Urothelium cell line (cell line): ENCODE results near the gene LPP.

ENCODE experiments used
- DNase-seq: peaks from one replicate; pipeline ENCODE4 v3.0.0; 2011; ENCODE audit warnings: low spot score, mixed read lengths
- FAIRE-seq: peaks from 2 replicates; lab custom pipeline; 2011; peaks lifted over from hg19 to GRCh38; lab: Jason Lieb, UNC

The LPP gene

GRCh38 chr3:188194332-188194731, 40.4 kb downstream of the LPP start:
- DNase-seq: no peak
- no peak for FAIRE-seq

GRCh38 chr3:188196232-188196990, 42.5 kb downstream of the LPP start:
- peak; percentile 14 for DNase-seq
- no peak for FAIRE-seq

GRCh38 chr3:188197388-188197847, 43.5 kb downstream of the LPP start:
- FAIRE-seq (no peak), DNase-seq (peak; percentile 6)

GRCh38 chr3:188198001-188198400, 44.0 kb downstream of the LPP start:
- no peak for FAIRE-seq

DNA sequence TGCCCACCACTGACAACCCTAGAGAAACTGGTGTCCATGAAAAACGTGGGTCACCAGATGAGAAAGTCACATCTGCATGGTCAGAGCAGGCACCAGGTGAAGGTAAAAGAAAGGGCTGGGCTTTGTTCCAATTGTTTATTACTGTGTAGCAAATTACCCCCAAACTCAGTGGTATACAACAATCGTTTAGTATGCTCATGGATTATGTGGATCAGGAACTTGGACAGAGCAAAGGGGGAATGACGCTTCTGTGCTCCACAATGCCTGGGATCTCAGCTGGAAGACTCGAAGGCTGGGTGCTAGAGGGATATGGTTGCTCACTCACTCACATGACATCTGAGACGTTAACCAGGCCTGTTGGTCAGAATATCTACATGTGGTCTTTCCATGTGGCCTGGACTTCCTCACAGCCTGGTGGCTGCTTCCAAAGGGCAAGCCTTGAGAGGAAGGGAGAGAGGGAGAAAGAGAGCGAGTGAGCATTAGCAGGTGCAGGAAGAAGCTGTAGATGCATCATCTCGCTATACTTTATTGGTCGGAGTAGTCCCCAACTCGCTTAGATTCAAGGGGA, 44.9 kb downstream of the LPP start:
- FAIRE-seq (no peak), DNase-seq (no peak)

More at GRCh38 chr3:188198001-188198400, 44.0 kb downstream of the LPP start:
- DNase-seq: no peak

DNA sequence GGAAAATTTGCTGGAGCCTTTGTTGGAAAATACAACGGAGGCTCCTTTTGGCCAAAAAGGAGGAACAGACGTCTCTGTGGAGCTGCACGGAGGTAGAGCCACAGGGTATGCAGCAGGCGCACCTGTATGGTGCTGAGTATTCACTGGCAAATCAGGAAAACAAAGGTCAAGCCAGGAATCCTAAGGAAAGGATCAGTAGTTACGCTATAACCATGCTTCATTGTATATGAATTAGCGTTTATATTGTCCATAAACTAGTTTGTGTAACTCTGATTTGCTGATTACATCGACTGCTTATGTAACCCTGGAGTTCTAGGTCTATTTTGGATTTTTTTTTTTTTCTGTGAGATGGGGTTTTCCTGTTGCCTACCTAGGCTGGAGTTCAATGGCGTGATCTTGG, 45.4 kb downstream of the LPP start:
- FAIRE-seq (no peak), DNase-seq (no peak)

DNA sequence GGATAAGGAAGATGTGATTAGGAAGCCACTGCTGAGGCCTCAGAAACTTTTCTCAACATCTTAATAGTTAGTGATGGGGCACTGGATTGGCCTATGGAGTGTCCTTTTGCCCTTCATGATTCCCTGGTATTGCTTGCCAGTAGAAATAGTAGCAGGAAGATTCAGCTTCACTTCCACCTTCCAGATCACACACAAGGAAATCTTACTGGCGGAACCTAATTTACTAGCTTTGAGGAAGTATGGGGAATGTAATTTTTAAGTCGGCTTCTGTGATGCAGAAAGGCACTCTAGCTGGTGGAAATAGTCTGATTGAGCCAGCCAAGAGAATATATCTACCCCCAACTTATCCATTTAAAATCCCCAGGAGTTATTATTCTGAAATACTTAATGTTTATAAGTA, 46.5 kb downstream of the LPP start:
- DNase-seq: no peak
- FAIRE-seq: no peak

DNA sequence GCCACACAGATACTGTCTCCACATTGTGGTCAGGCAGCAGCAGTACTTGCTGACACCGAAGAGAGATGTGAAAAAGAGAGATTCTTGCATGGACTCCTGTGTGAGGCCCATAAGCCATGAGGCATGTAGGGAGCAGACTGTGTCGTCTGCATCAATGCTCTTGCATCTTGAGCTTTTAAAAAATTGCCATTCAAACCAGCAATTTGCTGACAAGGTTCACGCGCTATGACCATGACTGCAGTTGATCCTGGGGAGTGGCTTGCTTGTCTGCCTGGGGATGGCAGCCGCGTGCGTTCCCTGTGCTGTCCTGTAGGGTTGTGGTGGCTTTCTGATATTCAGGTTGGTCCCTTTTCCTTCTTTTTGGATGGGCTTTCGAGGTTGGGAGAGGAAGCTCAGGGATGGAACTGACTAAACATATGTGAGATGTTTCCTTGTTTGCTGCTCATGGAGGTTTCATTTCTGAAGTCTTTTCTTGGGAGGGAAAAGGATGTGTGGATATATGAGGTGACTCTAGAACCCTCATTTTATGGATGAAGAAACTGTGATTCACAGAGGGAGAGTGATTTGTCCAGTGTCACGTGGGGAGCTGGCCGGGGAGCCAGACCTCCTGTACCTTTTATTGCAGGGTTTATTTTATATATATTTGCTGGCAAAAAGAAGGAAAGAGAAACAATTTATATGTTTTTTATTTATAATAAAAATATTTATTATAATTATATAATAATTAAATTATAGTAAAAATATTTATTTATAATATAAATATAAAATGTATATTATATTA, 48.6 kb downstream of the LPP start:
- no peak for FAIRE-seq

DNA sequence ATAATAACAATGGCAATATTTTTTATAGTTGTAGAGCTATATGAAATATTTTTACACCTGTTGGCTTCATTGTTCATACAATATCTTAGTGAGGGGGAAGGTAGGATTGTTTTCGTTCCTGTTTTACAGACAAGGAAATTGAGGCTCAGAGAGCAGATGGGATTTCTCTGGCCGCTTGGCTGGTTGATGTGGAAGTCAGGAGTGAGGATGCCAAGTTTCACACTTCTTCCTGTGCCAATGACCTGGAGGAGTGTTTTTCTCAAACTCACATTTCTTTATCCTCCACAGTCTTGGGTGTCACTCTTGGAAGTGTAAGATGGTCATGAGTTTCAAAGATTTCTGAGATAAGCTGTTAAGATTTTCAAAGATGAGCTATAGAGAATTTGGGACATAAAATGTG, 50.6 kb downstream of the LPP start:
- FAIRE-seq: no peak
- DNase-seq: no peak

More for the DNA sequence above, 48.6 kb downstream of the LPP start:
- DNase-seq: no peak

GRCh38 chr3:188205992-188206416, 52.0 kb downstream of the LPP start:
- no peak for DNase-seq
- no peak for FAIRE-seq

- no peak for FAIRE-seq
- DNase-seq: no peak
Measured at GRCh38 chr3:188206787-188207186, 52.8 kb downstream of the LPP start.

DNA sequence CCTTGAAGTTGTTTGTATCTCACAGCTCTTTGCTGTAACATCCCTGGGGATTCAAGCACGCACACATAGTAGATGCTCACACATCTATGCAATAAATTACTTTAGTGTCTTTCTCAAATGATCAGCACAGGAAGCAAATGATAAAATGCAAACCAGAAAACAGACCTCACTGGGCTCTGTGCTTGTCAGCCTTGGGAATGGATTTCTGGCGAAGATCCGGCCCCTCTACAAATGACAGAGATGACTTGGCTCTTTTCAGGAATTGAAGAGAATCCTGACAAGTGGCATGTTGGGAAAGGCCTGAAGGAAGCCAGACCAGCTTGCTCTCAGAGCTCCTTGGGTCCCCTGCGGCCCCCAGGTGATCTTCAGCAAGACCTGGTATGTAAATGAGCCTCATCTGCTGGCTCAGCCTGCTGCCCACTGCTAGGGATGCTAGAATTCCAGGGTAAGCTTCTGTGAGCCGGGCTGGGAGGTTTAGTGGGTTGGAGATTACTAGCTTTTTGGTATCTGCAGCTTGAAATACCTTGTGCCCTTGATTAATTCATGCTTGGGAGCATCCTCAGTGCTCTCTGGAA, 54.1 kb downstream of the LPP start:
- DNase-seq (no peak), FAIRE-seq (no peak)

GRCh38 chr3:188208516-188208981, 54.6 kb downstream of the LPP start:
- FAIRE-seq (no peak), DNase-seq (no peak)

- FAIRE-seq (no peak), DNase-seq (no peak)
Measured at GRCh38 chr3:188209034-188209433, 55.1 kb downstream of the LPP start.

GRCh38 chr3:188209740-188210139, 55.8 kb downstream of the LPP start:
- DNase-seq (no peak), FAIRE-seq (no peak)

GRCh38 chr3:188211476-188211875, 57.5 kb downstream of the LPP start:
- DNase-seq (no peak), FAIRE-seq (no peak)

GRCh38 chr3:188212308-188212969, 58.5 kb downstream of the LPP start:
- FAIRE-seq (no peak), DNase-seq (no peak)

DNA sequence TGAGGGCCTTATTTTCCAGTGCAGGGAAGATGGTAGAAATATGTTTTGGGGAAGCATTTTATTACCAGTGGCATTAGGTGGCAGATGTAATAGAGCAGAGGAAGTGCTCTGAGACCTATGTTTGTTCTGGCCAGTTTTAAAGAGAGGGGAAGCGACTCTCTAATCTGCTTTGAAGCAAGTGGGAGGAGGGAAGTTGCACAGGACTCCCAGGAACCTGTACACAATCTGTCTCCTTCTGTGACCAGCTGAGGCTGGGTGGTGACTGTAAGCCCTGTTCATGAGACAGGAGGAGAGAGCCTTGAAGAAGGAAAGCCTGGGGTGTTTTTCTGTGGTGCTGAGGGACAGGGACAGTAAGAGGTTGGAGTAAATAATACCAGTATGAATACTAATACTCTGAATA, 60.5 kb downstream of the LPP start:
- FAIRE-seq (no peak), DNase-seq (no peak)

GRCh38 chr3:188215129-188215528, 61.2 kb downstream of the LPP start:
- FAIRE-seq: no peak
- DNase-seq: no peak

GRCh38 chr3:188217011-188217463, 63.1 kb downstream of the LPP start:
- DNase-seq (no peak), FAIRE-seq (no peak)

DNA sequence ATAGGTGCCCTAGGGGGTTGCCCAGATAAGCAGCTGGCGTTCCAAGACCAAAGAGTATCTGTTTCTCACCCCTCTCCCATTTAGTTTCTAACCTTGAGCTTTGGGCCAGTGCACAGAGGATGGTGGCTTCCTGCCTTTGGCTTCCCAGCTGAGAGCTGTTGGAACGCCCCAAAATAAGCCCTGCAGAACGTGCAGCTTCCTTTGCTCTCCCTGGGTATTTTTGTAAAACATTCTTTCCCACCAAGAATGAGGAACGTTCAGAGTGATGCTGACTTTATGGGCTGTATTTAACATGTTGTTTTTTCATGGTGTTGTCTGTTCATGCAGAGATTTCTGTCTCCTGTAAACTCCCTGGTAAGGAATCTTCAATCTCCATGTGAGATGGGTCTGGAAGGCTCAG, 63.8 kb downstream of the LPP start:
- FAIRE-seq: no peak
- no peak for DNase-seq
